Muscle of leg (tissue), 11 donors: ENCODE results near the gene MYLK4. TPM values are rescaled to one million over a fixed set of nuclear protein-coding genes. Genes with fewer than 3 reads are reported as not detected.
A peak's percentile ranks its signal among the peaks of the same experiment; 100 is the strongest.

Experiments
- DNase-seq: peaks from one replicate; pipeline ENCODE4 v3.0.0; 2013
- H3K27ac ChIP-seq: one replicate; pipeline ENCODE4 v1.5.1; 2013; ENCODE audit warnings: mild to moderate bottlenecking, low read length, control low read depth
- H3K27me3 ChIP-seq: one replicate; pipeline ENCODE4 v1.6.1; 2013; ENCODE audit warnings: low read length; ENCODE audit not compliant: control insufficient read depth, insufficient read depth
- H3K36me3 ChIP-seq: one replicate; pipeline ENCODE4 v1.6.1; 2013; ENCODE audit warnings: low read length; ENCODE audit not compliant: control insufficient read depth, insufficient read depth
- H3K4me1 ChIP-seq: one replicate; pipeline ENCODE4 v1.6.1; 2013; ENCODE audit warnings: low read length; ENCODE audit not compliant: control insufficient read depth, insufficient read depth
- H3K4me3 ChIP-seq: one replicate; pipeline ENCODE4 v1.5.1; 2013; ENCODE audit warnings: low read length, control low read depth
- H3K9me3 ChIP-seq: replicated peaks from 2 replicates; pipeline ENCODE4 v1.6.1; 2013; ENCODE audit warnings: low read depth, low read length; ENCODE audit not compliant: control insufficient read depth
- WGBS: methylation state at CpG from one replicate; pipeline ENCODE4 v1.1.5; 2013; ENCODE audit warnings: missing lambda C conversion rate; ENCODE audit not compliant: insufficient coverage; 5-methylcytosine and 5-hydroxymethylcytosine counted together
- polyA plus RNA-seq, 8 donors: library from polyadenylated mRNA; unstranded; fragments of 120-200 nt; gene quantifications; one replicate each; pipeline versions ENCODE4 v1.2.1 to v1.2.3, GENCODE V29; 2013; ENCODE audit warnings: inconsistent platforms in 1 of 8, low replicate concordance in 1 of 8; ENCODE audit not compliant: insufficient read length in 8 of 8, insufficient read depth in 1 of 8
- total RNA-seq: library from RNA; stranded (reverse); fragments of 120-200 nt; gene quantifications from one replicate; pipeline ENCODE4 v1.2.4, GENCODE V29; 2013

MYLK4 gene
- total and polyA plus RNA-seq, 9 donors = 6.1 to 12.1 (median 10.6) TPM

DNA sequence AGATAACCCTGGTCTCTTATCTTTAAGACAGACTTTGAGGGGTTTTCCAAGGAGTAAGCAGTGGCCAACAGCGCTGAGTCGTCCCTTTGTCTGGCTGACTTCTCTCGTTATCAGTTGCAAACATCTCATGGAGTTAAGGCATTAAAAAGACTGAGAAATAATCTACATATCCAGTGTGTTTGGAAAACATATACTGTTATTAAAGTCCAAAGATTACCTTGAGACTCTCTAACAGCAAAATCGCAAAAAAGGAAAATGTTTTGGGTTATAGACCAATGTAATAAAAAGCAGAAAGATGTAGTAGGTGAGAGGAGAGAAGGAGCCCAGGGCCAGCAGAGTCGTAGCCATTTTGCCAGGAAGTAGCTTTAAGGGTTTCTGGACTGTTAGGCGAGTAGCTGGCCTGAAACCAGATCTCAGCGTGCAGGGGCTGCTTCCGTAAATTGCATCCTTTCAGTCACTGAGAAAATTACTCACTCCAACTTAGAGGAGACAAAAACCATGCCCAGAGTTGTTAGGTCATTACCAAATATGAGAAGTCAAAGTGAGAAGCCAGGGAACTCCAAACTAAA is 24.6 kb downstream of the MYLK4 start:
- no peak overlapping the region for H3K4me3 ChIP-seq
- WGBS = 33% methylated on average over 1 of the region's 8 CpGs
- no peak overlapping the region for H3K27ac ChIP-seq
- no peaks in the 10 kb centered on the region for H3K36me3 ChIP-seq
- H3K27me3 ChIP-seq = no peaks in the 10 kb centered on the region
- DNase-seq = peak; percentile 31
- no peaks in the 10 kb centered on the region for H3K4me1 ChIP-seq
- no peaks in the 10 kb centered on the region for H3K9me3 ChIP-seq

DNA sequence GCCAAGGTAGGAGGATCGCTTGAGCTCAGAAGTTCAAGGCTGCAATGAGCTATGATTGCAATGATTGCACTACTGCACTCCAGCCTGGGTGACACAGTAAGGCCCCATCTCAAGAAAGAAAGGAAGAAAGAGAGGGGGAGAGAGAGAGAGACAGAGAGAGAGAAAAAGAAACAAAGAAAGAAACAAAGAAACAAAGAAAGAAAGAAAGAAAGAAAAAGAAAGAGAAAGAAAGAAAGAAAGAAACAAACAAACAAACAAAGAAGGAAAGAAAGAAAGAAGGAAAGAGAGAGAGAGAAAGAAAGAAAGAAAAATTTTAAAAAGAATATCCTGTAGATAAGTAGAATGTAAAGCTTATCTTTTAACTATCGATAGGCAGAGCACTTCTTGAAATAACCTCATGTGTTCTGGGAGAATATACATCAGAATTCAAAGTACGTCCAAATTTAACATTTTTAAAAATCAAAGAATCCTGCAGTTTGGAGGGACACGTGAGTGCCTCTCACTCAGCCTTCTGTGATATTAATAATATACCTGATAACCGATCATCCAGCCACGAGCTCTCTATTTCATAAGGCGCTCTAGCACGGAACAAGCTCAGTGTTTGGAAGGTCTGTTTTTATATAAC is 25.2 kb downstream of the MYLK4 start:
- 86% methylated on average over 1 of the region's 8 CpGs for WGBS
- Histone ChIP-seq H3K27ac (no peak overlapping the region), H3K27me3 (no peaks in the 10 kb centered on the region), H3K36me3 (no peaks in the 10 kb centered on the region), H3K4me3 (no peak overlapping the region), H3K4me1 (no peaks in the 10 kb centered on the region), H3K9me3 (no peaks in the 10 kb centered on the region)
- no peak for DNase-seq

DNA sequence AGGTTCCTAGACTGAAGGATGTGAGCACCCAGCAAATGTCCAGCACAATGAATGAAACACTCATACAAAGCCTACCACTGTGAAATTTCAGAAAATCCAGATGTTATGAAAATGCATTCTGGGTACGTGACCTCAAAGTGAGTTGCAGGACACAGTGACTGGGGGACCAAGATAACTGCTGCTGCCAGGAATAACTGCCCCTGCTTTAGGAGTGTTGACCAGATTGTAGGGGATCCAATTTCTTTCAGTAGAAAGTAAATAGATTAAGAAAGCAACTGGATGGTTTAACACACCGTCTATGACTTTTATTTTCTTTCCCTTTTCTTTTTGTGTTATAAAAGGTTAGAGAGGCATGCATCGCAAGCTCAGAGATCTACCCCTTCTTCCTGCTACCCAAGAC is 29.5 kb downstream of the MYLK4 start:
- no peaks in the 10 kb centered on the region for H3K27me3 ChIP-seq
- 60% methylated on average over 1 of the region's 3 CpGs for WGBS
- no peak overlapping the region for H3K4me3 ChIP-seq
- H3K4me1 ChIP-seq = no peaks in the 10 kb centered on the region
- H3K36me3 ChIP-seq = no peaks in the 10 kb centered on the region
- no peaks in the 10 kb centered on the region for H3K9me3 ChIP-seq
- DNase-seq = no peak
- H3K27ac ChIP-seq = no peak overlapping the region

DNA sequence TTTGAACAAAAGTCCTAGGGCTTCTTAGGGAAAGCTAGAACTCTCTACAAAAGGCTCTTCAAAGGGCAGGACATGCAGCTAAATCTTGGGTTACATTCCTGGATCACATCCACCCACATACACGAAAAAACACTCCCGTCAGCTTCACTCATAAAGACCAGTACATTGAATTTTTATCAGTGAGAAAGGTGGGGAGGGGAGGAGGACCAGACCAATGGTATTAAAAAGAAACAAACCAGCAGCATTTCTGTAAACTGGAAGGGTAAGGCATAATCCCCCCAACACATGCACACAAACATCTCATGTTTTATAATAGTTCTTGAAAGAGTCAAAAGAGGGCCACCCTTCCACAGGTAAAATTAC is 31.6 kb downstream of the MYLK4 start:
- no peaks in the 10 kb centered on the region for H3K9me3 ChIP-seq
- H3K4me3 ChIP-seq = no peak overlapping the region
- no peaks in the 10 kb centered on the region for H3K27me3 ChIP-seq
- no peak overlapping the region for H3K27ac ChIP-seq
- H3K4me1 ChIP-seq = no peaks in the 10 kb centered on the region
- no peak for DNase-seq
- no peaks in the 10 kb centered on the region for H3K36me3 ChIP-seq
- WGBS = no CpG with 5 or more reads among the region's 2 CpGs

DNA sequence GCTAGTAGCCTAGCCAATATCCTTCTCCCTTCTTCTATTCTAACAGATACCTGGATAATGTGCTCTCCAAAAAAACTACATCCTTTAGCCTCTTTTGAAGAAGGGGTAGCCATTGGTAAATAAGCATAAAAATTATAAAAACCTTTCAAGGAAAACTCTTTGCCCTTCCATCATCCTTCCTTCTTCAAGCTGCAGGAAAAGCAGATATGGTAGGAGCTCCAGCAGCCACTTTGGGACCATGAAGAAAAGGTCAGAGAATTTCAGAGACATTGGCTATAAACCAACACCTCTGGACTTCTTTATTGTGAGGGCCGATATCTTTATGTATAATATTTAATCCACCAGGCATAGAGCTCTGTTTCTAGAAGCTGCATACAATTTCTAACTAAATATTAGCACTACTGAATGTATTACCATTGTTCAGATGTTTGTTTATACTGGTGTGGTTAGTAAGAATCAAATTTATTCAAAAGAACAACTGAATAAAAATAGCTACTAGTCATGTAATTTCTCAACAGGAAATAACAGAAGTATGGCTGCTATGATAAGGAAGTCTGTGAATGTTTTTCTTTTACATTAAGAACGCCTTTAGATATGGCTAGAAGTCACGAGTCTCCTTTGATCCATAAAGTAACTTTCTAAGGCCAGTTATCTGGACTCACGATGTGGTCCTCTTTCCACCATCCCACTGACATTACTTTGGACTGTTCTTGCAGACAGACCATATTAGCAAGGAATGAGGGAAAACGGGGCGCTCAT is 32.2 kb downstream of the MYLK4 start:
- DNase-seq = no peak
- 85% methylated on average over 4 of the region's 6 CpGs for WGBS
- H3K36me3 ChIP-seq = no peaks in the 10 kb centered on the region
- H3K27ac ChIP-seq = no peak overlapping the region
- no peaks in the 10 kb centered on the region for H3K27me3 ChIP-seq
- no peak overlapping the region for H3K4me3 ChIP-seq
- H3K9me3 ChIP-seq = no peaks in the 10 kb centered on the region
- H3K4me1 ChIP-seq = no peaks in the 10 kb centered on the region

DNA sequence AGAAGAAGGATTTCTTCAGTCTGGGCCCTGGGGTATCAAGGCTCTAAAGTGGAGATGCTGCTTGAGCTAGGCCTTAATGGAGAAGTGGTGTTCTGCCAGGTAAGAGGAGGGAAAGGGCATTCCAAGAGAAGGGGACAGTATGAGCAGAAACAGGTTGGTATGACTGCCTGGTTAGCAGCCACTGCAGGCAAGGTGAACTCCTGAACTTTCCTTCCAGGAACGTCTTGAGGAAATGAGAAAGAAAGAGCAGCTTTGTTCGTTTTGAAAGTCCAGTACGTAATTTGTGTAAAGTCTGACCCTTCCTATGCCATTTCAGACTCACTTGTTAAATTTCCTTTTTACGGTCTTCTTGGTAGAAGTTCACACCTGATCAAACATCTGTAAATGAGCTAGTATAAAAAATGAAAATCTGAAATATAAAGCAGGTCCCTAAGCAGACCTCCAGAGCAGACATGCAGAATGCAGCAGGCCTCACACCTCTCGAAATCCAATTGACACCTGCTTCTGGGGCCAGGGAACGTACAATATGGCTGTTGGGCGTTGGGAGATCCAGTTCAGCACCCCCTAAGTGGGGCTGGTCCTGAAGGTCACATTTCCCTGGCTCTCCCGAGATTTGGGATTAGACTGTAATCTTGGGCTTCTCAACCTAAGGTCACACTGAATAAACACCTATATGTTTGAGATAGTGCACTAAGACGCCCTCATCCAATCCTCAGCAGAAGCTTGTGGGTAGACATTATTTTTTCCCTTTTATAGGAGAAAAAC is 33.6 kb downstream of the MYLK4 start:
- 76% methylated on average over 3 of the region's 9 CpGs for WGBS
- no peak overlapping the region for H3K4me3 ChIP-seq
- H3K27ac ChIP-seq = no peak overlapping the region
- no peaks in the 10 kb centered on the region for H3K4me1 ChIP-seq
- no peaks in the 10 kb centered on the region for H3K9me3 ChIP-seq
- no peaks in the 10 kb centered on the region for H3K27me3 ChIP-seq
- H3K36me3 ChIP-seq = no peaks in the 10 kb centered on the region
- DNase-seq = no peak

DNA sequence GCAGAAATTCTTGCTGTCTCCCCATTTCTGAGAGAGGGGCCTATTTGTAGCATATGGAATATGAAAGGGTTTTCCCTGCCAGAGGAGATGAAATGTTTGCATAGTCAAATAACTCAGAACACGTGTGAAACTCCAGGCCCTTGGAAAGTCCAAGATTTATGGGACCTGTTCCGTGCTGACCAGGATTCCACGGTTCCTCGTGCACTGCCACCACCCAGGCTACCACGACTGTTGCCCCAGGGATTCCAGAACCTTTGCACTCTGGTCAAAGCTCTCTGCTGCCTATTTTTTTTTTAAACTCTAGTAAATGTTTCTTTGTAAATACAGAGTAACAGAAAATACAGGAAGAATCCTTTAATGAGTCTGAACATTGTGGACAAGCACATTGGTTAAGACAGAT is 35.0 kb downstream of the MYLK4 start:
- H3K4me1 ChIP-seq = no peaks in the 10 kb centered on the region
- DNase-seq = no peak
- H3K9me3 ChIP-seq = no peaks in the 10 kb centered on the region
- WGBS = no CpG with 5 or more reads among the region's 5 CpGs
- no peak overlapping the region for H3K4me3 ChIP-seq
- H3K36me3 ChIP-seq = no peaks in the 10 kb centered on the region
- no peaks in the 10 kb centered on the region for H3K27me3 ChIP-seq
- H3K27ac ChIP-seq = no peak overlapping the region

DNA sequence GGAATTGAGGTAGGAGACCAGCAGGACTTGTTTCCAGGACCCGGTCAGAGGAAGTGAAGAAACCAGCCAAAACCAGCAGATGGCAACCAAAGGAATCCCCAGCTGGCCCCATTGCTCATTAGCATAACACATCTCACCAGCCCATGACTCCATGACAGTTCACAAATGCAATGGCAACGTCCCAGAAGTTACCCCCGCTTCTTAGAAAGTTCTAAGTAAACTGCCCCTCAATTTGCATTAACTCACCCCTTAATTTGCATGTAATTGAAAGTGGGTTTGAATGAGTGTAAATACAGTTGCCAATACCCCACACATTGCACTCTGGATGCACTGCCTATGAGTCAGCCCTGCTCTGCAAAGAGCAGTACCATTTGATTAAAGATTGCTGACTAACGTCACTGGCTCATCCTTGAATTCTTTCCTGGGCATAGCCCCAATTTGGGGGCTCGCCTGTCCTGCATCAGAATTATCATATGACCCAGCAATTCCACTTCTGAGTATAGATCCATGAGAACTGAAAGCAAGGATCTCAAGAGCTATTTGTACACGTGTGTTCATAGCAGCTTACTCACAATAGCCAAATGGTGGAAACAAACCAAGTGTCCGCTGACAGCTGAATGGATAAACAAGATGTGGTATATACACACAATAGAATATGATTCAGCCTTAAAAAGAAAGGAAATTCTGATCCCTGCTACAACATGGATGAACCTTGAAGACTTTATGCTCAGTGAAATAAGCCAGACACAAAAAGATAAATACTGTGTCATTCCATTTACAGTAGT is 36.4 kb downstream of the MYLK4 start:
- H3K27me3 ChIP-seq = no peaks in the 10 kb centered on the region
- H3K27ac ChIP-seq = no peak overlapping the region
- no peak overlapping the region for H3K4me3 ChIP-seq
- no peak for DNase-seq
- no peaks in the 10 kb centered on the region for H3K36me3 ChIP-seq
- 79% methylated on average over 3 of the region's 7 CpGs for WGBS
- no peaks in the 10 kb centered on the region for H3K9me3 ChIP-seq
- no peaks in the 10 kb centered on the region for H3K4me1 ChIP-seq

DNA sequence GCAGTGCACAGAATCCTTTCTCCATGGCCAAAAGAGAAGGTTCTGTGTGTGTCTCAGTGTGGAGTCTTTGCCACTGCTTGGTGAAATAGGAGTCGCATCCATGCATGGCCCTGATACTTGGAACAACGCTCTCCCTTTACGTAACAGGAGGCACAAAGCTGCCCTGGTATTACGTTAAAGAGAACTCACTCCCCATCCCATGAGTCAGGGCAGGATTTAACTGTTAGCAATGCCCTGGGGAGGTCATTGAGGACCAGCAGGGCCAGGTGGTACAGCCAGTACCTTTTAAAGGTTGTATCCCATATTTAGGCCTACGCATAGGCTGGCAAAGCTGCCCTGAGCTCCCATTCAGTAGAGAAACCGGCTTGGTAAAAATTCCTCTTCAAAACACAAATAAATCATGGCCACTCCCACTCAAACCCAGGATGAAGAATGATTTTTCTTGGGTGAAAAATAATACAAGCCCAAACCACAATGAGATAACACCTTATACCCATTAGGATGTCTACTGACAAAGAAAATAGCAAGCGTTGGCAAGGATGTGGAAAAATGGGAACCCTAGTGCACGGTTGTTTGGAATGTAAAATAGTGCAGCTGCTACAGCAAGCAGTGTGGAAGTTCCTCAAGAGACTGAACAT is 37.1 kb downstream of the MYLK4 start:
- 76% methylated on average over 2 of the region's 8 CpGs for WGBS
- Histone ChIP-seq H3K9me3 (no peaks in the 10 kb centered on the region), H3K4me3 (no peak overlapping the region), H3K4me1 (no peaks in the 10 kb centered on the region), H3K27ac (no peak overlapping the region), H3K36me3 (no peaks in the 10 kb centered on the region), H3K27me3 (no peaks in the 10 kb centered on the region)
- no peak for DNase-seq
